ENCODE results near the gene IL17A.
"Not testable (repeated sequence)": the region's sequence is repeated elsewhere in the genome, so short reads cannot be mapped to it uniquely, and the experiment has no call there.

IL17A gene

DNA sequence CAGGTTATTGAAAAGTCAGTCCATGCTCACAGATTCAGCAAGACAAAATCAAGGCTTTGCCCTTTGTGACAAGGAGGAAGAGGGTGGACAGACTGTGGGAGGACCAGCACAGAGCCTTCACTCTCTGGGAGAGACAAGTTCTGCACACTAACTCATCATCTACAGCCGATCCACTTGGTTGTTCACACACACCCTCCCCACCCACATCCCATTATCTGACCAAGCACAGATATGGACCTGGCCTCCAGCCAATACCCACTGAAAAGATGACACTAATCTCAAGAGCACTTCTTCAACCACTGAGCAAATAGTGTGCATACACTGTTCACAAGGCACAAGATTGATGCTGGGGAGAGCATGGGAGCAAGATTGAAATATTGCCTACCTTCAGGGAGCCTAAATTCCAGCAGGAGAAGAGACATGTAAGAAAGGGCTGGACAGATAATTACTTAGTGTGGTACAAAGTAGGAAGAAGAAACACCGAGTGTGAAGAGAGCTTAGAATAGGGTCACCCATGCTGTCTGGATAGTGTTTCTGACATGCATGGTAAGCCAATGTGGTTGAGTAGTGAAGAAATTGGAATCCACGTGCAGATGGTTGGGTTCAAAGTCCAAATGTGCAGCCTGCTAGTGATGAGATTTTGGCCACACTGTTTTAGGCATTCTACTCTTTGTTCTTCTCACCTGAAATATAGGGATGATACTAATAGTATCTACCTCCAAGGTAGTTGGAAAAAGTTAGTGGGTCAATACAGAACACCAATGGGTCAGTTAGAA is 21.7 kb upstream of the IL17A start:
- no peak for DNase-seq (ENCODE audit: low read depth in 2 of 2)

DNA sequence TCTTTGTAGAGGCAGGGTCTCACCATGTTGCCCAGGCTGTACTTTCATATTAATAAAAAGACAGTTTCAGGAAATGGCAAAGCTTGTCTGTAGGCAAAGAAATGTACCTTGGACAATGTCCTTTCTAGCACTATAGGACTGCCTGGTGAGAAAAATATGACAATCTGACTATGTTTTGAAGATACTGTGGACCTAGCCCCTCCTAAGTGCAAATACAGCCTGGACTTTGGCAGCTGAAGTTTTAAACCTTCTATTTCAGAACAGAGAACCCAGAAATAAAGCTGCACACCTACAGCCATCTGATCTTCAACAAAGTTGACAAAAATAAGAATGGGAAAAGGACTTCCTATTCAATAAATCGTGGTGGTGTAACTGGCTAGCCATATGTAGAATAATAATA is 18.9 kb upstream of the IL17A start:
- DNase-seq (ENCODE audit: low read depth in 2 of 2), result no peak

DNA sequence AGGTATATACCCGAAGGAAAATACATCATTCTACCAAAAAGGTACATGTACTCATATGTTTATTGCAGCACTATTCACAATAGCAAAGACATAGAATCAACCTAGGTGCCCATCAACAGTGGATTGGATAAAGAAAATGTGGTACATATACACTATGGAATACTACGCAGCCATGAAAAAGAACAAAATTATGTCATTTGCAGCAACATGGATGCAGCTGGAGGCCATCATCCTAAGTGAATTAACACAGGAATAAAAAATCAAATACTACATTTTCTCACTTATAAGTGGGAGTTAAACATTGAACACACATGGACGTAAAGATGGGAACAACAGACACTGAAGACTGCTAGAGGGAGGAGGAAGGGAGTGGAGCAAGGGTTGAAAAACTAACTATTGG is 17.8 kb upstream of the IL17A start:
- DNase-seq (ENCODE audit: low read depth in 2 of 2), result not testable (repeated sequence)

DNA sequence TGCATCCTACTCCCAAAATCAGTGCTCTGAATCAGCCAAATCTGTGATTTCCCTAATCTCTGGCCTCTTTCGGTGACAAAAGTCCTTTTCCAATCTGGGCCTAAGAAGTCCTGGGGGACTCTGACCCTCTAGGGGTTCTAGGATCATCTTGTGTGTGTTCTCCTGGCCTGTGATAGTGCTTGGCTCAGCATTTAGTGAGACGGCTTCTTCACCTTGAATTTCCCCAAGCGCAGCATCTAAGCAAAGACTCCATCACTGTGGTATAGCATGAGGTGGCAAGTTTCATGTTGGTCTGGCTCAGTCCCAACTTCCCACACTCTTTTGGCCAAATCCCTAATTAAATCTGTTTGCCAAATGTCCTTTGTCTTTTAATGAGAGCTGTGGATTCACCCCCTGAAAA is 12.1 kb upstream of the IL17A start:
- no peak for DNase-seq (ENCODE audit: low read depth in 2 of 2)

DNA sequence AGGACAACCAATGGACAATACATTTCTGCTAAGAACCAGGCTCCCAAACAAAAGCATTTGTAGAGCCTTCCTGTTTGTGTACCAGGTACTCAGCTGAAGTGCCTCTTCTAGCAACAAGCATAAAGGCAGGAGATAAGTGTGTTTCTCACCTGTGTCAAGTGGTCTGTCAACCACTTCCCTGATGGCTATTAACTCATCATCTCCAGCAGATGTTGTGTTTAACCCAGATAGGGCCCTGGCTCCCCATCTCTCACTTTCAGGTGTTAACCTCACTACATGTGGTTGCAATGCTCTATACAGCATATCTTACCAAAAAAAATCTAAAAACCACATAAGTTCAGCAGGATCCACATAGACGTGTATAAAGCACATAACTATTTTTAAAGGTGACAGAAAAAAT is 9.6 kb upstream of the IL17A start:
- DNase-seq (ENCODE audit: low read depth in 2 of 2), result no peak

DNA sequence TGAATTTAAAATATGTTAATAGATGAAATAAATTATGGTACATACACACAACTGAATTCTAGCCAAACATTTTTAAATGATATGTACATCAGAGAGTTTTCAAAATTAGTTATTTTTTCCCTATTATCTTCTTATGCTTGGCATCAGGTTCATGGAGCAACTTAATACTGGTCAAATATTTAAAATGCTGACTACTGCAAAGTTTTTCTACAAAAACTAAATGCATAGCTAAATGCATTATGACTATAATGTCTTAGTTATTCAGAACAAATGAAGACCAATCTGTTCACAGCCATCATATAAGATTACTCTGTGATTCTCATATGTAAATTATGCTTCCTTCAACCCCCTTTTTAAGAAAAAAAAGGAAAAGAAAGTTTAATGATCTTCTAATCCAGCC is 8.2 kb upstream of the IL17A start:
- DNase-seq (ENCODE audit: low read depth in 2 of 2), result no peak

DNA sequence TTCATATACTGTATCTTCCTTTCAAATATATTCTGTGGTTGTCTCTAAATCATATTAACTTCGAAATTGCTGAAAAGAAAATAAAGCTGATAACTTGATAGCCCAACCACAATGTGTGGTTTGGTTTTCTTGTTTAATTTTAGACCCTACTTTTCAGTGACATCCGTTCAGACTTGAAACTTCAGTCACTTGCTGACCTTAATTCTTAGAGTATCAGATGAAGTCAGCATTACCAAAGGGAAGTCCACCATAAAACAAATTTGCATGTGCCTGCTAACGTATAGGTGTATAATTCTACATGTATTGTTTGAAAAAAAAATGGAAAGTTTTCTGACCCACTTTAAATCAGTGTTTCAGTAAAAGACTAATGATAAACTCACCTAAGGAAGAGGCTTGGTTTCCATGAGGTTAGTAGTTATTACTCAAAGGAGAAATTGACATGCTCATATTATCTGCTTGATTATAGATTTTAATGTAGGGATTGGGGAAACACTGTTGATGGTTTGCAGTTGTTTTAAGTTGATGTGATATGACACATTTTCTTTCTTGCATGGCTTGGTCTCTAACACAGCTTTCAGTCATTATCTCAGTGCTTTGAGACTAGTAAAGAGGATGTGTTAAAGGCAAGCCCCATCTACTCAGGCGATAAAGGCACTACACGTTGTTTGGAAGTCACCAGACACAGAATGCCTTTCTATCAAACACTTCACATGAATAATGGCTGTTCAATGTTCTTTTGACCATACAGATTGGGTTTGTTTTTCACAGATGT is 5.2 kb upstream of the IL17A start:
- DNase-seq (ENCODE audit: low read depth in 2 of 2), result no peak

DNA sequence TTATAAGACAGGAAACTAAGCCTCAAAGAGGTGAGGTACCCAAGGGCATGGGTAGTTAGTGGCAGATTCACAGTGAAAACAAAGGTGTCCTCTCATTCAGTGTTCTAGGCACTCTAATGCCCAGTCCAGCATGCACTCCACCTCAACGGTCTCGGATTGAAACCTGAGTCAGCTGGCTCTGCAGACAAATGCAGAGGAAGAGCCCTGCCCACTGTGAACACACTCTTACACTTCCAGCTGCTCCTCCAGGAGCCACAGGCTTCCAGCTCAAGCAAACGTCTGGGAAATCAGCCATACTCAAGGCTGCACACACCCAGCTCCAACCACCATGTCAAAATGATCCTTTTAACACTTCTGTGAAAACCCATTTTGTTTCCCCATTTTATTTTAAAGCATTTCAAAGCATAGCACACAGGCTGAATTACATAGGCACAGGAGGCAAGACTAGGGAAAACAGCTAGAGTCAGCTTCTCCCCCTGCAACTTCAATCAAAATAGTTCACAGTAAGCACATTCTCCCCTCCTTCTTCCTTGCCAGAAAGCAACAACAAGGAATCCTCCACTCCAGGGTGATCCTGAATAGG is 3.0 kb upstream of the IL17A start:
- no peak for DNase-seq (ENCODE audit: low read depth in 2 of 2)

DNA sequence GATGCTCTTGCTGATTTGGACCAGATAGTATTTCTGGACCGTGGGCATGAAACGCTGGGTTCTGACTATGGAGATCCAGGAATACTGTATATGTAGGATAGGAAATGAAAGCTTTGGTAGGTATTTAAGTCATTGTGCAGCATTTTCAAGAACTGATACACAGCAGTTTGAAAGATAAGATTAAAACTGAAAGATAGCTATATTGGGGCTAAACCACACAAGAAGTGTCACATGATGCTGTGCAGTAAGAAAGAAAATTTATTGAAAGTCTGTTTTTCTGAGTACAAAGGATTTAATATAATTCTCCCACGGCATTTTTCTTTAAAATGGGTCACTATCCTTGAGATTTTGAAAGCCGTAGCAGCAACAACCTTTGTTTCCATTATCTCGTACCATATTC is 305 bp downstream of the IL17A start:
- no peak for DNase-seq (ENCODE audit: low read depth in 2 of 2)

DNA sequence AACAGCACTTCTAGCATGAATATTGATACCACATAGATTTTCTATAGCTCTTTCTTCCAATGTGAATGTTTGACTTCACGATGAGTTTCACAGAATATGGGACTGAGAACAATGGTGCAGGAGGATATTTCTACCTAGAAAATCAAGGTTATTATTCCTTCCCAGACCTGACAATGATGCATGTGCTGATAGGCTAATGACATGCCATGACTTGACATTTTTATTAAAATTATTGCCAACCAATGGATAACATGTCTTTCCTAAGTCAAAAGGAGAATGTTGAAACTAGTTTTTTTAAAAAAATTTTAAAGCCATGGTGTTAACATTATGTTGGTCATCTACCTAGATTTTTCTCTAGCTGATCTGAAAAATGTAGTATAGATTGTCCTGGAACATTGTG is 923 bp downstream of the IL17A start:
- no peak for DNase-seq (ENCODE audit: low read depth in 2 of 2)

DNA sequence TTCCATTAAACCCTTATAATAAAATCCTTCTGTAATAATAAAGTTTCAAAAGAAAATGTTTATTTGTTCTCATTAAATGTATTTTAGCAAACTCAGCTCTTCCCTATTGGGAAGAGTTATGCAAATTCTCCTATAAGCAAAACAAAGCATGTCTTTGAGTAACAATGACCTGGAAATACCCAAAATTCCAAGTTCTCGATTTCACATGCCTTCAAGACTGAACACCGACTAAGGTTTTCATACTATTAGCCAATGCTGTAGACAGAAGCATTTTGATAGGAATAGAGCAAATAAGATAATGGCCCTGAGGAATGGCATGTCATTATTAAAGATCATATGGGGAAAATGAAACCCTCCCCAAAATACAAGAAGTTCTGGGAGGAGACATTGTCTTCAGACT is 3.8 kb downstream of the IL17A start:
- DNase-seq (ENCODE audit: low read depth in 2 of 2), result no peak

DNA sequence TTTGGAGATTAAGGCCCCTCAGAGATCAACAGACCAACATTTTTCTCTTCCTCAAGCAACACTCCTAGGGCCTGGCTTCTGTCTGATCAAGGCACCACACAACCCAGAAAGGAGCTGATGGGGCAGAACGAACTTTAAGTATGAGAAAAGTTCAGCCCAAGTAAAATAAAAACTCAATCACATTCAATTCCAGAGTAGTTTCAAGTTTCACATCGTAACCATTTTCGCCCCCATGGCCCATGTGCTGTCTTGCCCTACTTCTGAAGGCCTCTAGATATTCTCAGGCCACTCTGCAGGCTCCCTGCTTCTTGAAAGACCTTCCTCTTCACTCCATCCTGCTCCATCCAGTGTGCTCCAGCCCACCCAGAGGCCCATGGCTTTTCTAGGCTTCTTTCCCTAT is 4.2 kb downstream of the IL17A start:
- DNase-seq (ENCODE audit: low read depth in 2 of 2), result no peak

DNA sequence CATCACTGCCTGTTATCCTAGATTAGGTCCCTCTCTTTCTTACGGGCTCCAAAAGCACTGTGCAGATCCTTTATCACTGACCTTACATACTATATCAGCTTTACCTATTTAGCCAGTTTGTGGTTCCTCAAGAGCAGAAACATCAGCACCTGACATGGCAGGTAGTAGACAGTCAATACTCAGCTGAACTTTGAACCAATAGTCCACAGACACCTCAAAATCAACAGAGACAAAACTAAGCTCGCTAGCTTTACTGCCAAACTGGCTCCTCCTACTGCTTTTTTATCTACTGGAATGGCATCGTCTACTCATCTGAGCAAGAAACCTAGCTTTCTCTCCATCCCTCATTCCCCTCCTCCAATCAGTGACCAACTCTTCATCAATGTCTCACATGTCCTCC is 5.6 kb downstream of the IL17A start:
- DNase-seq (ENCODE audit: low read depth in 2 of 2), result no peak

DNA sequence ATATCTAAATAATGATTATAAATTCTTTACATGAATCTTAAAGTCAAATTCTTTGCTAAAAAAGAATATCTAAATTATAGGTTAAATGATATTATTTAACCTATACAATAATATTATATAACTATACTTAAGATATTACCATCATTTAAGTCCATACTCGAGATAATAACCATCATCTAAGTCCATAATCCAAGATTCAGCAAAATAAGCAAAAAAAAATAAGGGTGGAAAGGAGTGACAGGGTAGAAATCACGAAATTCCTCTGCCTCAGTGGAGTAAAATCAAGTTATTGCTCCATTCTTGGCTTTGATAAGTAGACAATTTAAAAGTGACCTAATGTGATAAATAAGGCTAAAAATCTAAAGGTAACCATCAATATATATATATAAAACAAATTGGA is 9.7 kb downstream of the IL17A start:
- DNase-seq (ENCODE audit: low read depth in 2 of 2), result no peak

DNA sequence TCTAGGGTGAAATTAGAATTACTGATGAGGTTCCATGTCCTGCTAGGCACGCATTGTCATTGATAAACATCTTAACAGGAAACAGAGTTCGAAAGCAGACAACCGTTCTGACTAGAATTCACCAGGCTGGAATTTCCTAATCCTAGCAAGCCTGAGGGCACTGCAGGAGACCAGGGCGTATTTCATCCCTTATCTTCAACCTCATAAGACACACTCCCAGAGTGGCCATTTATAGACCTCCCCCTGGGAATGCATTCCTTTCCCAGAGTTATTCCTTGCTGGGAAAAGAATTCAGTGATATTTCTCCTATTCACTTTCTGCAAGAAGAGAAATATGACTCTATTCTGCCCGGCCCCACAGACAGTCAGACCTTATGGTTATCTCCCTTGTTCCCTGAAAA is 13.9 kb downstream of the IL17A start:
- not testable (repeated sequence) for DNase-seq (ENCODE audit: low read depth in 2 of 2)

DNA sequence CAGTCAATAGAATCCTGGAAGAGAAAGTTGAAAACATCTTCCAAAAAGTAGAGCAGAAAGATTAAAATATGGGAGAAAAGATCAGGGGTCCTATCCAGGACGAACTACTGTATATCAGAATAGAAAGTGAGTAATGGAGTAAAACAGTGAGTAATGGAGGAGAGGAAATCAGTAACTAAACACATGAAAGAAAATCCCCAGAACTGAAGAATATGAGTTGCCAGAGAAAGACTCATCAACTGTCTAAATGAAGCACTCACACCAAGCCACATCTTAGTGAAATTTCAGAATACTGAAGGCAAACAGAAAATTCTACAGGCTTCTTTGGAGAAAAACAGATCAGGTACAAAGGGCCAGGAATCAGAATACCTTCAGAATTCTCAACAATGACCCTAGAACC is 14.9 kb downstream of the IL17A start:
- DNase-seq (ENCODE audit: low read depth in 2 of 2), result no peak

DNA sequence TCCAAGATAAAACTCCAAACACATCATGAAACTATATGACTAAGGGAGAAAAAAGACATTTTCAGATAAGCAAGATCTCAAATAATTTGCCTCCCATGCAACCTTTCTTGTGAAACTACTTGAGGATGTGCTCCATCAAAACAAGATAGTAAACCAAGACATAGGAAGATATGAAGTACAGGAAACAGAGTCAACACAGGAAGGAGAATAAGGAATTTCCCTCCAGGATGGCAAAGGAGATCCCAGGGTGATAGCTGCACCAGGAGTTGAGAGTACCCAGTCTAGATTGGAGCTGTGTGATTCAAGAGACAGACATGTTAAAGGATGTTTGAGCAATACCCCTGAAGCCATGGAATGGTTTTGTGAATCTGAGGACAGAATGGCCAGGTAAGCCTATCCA is 15.3 kb downstream of the IL17A start:
- no peak for DNase-seq (ENCODE audit: low read depth in 2 of 2)

DNA sequence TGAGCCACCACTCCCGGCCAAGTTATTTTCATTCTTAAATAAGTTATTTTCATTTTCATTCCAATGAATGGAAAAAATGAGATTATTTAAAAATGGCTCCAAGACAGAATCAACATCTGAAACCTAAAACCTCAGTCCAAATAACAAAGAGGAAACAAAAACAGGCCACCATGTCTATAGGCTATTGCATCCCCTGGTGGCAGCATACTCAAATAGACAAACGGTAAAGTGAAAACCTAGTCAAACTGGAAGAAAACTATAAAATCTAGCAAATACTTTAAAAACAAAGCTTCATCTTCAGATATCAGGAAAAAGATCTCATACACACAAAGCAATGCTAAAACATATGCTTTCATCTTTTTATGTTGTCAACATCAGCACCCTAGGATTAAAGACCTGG is 20.9 kb downstream of the IL17A start:
- no peak for DNase-seq (ENCODE audit: low read depth in 2 of 2)

DNA sequence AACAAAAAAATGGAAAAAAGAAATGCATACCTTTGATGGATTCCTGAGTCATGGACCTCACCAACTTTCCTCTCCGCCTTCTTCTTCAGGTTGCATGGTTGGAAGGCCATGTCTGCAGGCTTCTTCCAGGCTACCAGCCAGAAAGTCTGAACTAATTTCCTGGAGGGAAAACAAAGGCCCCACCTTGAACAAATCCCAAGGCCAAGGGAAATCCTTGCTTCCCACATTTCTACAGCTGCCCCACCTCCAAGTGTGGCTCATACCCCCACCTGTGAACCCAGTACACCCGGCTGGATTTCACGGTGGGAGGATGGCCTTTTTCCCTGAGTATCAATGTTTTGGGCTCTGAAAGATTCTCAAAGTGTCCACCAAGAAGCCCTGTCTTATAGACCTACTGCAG is 22.4 kb downstream of the IL17A start:
- no peak for DNase-seq (ENCODE audit: low read depth in 2 of 2)

DNA sequence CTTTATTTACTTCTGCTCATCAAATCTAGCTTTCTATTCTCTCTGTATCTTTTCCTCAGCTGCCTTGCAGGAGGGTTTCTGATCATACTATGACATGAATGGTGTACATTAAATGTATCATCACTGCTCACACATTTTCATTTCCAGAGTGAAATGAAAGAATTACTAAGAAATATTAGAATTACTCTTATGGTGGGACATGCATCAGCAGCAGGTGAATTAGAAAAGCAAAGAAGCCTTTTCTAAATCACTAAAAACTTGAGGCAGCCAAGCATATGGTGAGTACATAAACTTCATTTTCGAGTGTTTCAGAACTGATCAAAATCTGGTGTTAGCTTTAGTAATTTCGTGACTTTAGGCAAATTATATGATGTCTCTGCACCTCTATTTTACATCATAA is 23.6 kb downstream of the IL17A start:
- DNase-seq (ENCODE audit: low read depth in 2 of 2), result no peak

DNA sequence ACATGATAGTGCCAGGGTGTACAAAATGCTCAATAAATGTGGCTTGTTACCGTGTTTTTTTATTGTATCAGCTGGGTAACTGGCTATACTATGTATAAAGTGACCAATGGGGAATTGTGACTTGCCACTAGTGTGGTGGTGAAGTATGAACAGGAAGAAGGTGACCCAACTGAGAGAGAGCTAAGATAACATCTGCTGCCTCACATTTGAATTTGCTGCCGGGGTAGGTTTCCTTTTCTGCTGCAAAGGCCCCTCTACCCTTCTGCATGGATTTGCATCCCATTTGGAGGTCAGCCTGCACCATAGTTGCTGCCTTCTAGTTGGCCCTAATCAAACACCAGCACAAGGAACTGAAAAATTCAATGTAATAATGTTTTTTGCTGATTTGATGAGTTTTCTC is 24.1 kb downstream of the IL17A start:
- no peak for DNase-seq (ENCODE audit: low read depth in 2 of 2)

DNA sequence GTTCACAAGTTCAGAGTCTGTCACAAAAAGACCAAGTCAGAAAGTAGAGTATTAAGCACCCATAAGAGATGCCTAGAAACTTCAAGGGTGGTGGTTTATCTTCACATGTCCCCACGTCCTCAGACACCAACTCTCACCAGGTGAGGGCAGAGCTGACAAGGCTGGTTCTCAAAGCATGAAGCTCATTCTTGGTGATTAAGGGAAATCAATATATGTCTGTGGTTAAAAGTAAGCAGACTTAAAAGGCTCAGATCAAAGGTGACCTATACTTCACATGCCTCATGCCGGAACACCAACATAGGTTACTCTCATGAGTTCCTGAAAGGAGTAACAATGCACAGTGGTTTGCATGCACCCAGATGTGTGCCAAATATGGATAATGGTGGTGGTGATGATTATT is 27.0 kb downstream of the IL17A start:
- DNase-seq (ENCODE audit: low read depth in 2 of 2), result peak in 1 of 2 donors; percentile 20

DNA sequence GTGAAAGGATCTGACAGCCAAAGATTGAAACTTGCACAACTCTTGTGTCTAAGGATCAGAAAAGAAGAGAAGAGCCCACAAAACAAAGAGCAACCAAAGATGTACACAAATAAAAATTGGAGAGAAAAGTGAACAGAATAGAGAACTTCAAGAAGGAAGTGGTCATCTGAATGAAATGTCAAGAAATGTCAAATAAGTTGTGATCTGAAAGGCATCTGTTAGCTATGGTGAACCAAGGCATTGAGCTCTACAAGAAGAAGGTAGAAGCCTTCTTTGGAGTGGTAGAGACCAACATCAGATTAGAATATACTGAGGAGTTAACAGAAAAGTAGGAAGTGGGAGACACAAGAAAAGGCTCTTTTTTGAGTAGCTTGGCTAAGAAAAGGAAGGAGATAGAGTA is 29.6 kb downstream of the IL17A start:
- DNase-seq (ENCODE audit: low read depth in 2 of 2), result no peak

Data from stimulated activated CD4-positive, alpha-beta T cell treated with anti-CD3 and anti-CD28 coated beads, Interleukin-15, amount 100 ng/mL, for 48 hours (primary cell).